Measurements from ENCODE around the gene EFNA4. TPM values are rescaled to one million over a fixed set of nuclear protein-coding genes. Genes with fewer than 3 reads are reported as not detected.
A peak's percentile ranks its signal among the peaks of the same experiment; 100 is the strongest.

EFNA4 gene
- total RNA-seq, 2 experiments from 2014 or later, result 7.9 to 8.1 TPM

DNA sequence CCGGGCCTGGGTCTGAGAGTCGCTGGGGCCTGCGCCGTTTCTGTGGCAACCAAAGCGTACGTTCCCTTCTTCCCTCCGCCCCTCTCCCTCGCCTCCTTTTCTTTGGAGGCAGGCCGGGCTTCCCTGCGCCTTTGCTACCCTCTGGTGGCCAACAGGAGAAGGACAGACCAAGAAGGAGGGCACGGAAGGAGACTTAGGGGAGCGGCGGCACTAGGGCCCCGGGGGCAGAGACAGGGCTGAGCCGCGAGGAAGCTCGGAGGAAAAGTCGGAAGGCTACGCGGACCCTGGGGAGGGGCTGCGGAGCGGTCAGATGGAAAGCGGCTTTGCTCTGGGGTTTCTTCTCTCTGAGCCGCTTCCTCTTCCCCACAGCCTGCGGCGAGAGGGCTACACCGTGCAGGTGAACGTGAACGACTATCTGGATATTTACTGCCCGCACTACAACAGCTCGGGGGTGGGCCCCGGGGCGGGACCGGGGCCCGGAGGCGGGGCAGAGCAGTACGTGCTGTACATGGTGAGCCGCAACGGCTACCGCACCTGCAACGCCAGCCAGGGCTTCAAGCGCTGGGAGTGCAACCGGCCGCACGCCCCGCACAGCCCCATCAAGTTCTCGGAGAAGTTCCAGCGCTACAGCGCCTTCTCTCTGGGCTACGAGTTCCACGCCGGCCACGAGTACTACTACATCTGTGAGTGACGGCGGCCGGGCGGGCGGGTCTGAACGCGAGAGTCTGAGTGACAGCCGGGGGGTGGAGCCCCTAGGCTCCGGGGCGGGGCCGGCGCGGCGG is 21.4 kb downstream of the EFNA4 start:
- H3K36me3 Mint-ChIP-seq, result no peaks in the 10 kb centered on the region
- peak overlapping the region; percentile 98 for H3K27ac Mint-ChIP-seq
- DNase-seq, result peak; percentile 97
- no peaks in the 10 kb centered on the region for H3K9me3 Mint-ChIP-seq
- H3K4me3 Mint-ChIP-seq, result peak overlapping the region; percentile 97
- H3K27me3 Mint-ChIP-seq, result peaks cover 36% of the 10 kb centered on the region
- POLR2A ChIA-PET, result interaction anchor here (0.6 to 3.5 kb wide), 17 partner anchors 10 to 294 kb away, joined by 3 to 26 read pairs (median 4); partner anchors contain the start of genes ADAM15, EFNA4, FLAD1 and KRTCAP2
- ATAC-seq (ENCODE audit: low read depth), result peak; percentile 85
- H3K4me1 Mint-ChIP-seq, result peaks cover 29% of the 10 kb centered on the region

DNA sequence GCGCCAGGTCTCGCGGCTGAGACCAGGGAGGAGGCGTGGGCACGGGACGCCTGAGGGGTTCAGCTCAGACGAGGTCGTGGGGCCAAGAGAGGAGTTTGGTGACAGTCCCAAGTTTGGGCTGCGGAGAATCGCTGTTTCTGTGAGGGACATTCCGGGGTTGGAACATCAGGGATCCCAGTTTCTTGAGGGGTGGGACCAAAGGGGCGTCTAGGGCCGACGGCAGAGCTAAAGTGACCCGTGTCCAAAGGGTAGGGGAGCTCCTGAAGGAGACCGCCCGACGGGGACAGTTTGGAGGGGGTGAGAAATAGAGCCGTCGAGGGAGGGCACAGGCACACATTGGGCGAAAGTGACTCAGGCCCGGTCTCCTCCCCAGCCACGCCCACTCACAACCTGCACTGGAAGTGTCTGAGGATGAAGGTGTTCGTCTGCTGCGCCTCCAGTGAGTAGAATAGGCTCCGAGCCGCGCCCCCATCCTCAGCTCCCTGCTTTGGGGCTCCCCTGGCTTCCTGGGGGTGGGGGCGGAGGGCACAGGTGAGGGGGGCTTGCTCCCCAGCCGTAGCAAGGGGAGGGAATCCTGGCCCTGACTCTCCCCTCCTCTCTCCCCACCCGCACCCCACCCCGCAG is 22.1 kb downstream of the EFNA4 start:
- peak overlapping the region; percentile 98 for H3K27ac Mint-ChIP-seq
- DNase-seq (peak; percentile 68), ATAC-seq (ENCODE audit: low read depth) (peak; percentile 20)
- peak overlapping the region; percentile 97 for H3K4me3 Mint-ChIP-seq
- H3K36me3 Mint-ChIP-seq, result no peaks in the 10 kb centered on the region
- POLR2A ChIA-PET, result interaction anchor here (0.6 to 3.5 kb wide), 15 partner anchors 10 to 112 kb away, joined by 3 to 26 read pairs (median 4); partner anchors contain the start of genes ADAM15, EFNA4, FLAD1 and KRTCAP2
- H3K27me3 Mint-ChIP-seq, result peaks cover 30% of the 10 kb centered on the region
- H3K4me1 Mint-ChIP-seq, result peaks cover 28% of the 10 kb centered on the region
- no peaks in the 10 kb centered on the region for H3K9me3 Mint-ChIP-seq

DNA sequence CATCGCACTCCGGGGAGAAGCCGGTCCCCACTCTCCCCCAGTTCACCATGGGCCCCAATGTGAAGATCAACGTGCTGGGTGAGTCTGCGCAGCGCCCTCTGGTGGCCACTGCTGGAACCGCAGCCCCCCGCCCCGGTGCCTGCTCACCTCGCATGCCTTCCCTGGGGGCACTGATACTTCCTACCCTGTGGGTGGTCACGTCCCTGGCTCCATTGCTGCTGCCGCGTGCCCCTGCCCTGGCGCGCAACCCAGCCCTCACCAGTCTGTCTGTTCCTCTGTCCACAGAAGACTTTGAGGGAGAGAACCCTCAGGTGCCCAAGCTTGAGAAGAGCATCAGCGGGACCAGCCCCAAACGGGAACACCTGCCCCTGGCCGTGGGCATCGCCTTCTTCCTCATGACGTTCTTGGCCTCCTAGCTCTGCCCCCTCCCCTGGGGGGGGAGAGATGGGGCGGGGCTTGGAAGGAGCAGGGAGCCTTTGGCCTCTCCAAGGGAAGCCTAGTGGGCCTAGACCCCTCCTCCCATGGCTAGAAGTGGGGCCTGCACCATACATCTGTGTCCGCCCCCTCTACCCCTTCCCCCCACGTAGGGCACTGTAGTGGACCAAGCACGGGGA is 22.7 kb downstream of the EFNA4 start:
- H3K4me3 Mint-ChIP-seq, result peak overlapping the region; percentile 97
- H3K27ac Mint-ChIP-seq, result peak overlapping the region; percentile 76
- peak; percentile 91 for DNase-seq
- peaks cover 28% of the 10 kb centered on the region for H3K4me1 Mint-ChIP-seq
- no peaks in the 10 kb centered on the region for H3K36me3 Mint-ChIP-seq
- POLR2A ChIA-PET, result interaction anchor here (1.2 to 3.5 kb wide), 4 partner anchors 23 to 86 kb away, joined by 5 to 26 read pairs (median 14); partner anchors contain the start of genes ADAM15, EFNA4 and KRTCAP2
- ATAC-seq (ENCODE audit: low read depth), result no peak
- H3K9me3 Mint-ChIP-seq, result no peaks in the 10 kb centered on the region
- peaks cover 26% of the 10 kb centered on the region for H3K27me3 Mint-ChIP-seq

GRCh38 chr1:155086856-155087535 is 23.5 kb downstream of the EFNA4 start:
- no peak for ATAC-seq (ENCODE audit: low read depth)
- POLR2A ChIA-PET, result interaction anchor here (3.5 kb wide), 1 partner anchor 86 kb away, joined by 21 read pairs; the partner anchor contains the start of gene KRTCAP2
- H3K27ac Mint-ChIP-seq, result no peak overlapping the region
- H3K4me1 Mint-ChIP-seq, result peaks cover 25% of the 10 kb centered on the region
- H3K4me3 Mint-ChIP-seq, result no peak overlapping the region
- no peaks in the 10 kb centered on the region for H3K9me3 Mint-ChIP-seq
- no peak for DNase-seq
- no peaks in the 10 kb centered on the region for H3K36me3 Mint-ChIP-seq
- H3K27me3 Mint-ChIP-seq, result peaks cover 21% of the 10 kb centered on the region

- H3K36me3 Mint-ChIP-seq, result no peaks in the 10 kb centered on the region
- H3K4me3 Mint-ChIP-seq, result no peak overlapping the region
- POLR2A ChIA-PET, result interaction anchor here (1.1 to 2.1 kb wide), 3 partner anchors 74 to 81 kb away, joined by 3 to 15 read pairs (median 7); partner anchors contain the start of gene KRTCAP2
- no peak overlapping the region for H3K27ac Mint-ChIP-seq
- peak; percentile 68 for ATAC-seq (ENCODE audit: low read depth)
- peak; percentile 88 for DNase-seq
- H3K4me1 Mint-ChIP-seq, result peaks cover 3% of the 10 kb centered on the region
- peaks cover 21% of the 10 kb centered on the region for H3K27me3 Mint-ChIP-seq
- no peaks in the 10 kb centered on the region for H3K9me3 Mint-ChIP-seq
Observed at GRCh38 chr1:155091071-155092051, 27.8 kb downstream of the EFNA4 start.

DNA sequence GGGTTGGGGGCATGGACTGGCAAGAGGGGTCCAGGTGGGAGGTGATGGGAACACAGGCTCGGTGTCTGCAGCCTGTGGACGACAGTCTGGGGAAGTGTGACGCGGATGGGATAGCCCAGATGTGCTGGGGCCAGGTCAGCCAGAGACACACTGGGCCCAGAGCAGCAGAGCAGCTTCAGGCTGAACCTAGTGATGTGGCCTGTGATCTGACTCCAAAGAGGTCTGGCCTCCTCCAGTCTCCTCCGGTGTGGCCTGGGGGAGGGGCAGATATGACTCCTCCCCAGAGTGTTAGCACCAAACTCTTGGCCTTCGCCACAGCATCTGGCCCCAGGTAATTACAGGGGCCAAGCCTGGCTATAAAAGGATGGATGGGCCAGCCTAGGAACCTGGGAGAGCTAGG is 28.6 kb downstream of the EFNA4 start:
- no peaks in the 10 kb centered on the region for H3K36me3 Mint-ChIP-seq
- DNase-seq, result no peak
- no peaks in the 10 kb centered on the region for H3K9me3 Mint-ChIP-seq
- H3K4me3 Mint-ChIP-seq, result no peak overlapping the region
- POLR2A ChIA-PET, result interaction anchor here (1.1 to 2.1 kb wide), 3 partner anchors 74 to 81 kb away, joined by 3 to 15 read pairs (median 7); partner anchors contain the start of gene KRTCAP2
- H3K27me3 Mint-ChIP-seq, result peaks cover 28% of the 10 kb centered on the region
- H3K4me1 Mint-ChIP-seq, result peaks cover 3% of the 10 kb centered on the region
- no peak for ATAC-seq (ENCODE audit: low read depth)
- no peak overlapping the region for H3K27ac Mint-ChIP-seq

DNA sequence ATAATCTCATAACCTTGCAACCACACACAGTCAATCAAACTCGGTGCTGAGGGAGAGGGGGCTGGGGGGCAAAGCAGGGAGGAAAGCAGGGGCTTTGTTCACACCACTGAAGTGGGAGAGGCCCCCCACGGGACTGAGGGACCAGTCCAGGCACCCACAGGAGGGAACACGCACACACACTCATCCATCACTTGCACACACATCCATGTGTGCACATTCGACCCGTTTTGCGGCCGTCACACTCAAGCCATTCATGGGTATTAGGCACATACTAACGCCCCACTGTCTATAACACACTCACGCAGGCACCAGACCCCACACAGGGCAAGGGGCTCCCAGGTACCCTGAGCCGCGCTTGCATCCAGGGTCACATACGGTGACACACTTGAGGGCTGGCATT is 29.1 kb downstream of the EFNA4 start:
- Mint-ChIP-seq H3K9me3 (no peaks in the 10 kb centered on the region), H3K27ac (no peak overlapping the region), H3K4me3 (no peak overlapping the region), H3K36me3 (no peaks in the 10 kb centered on the region), H3K27me3 (peaks cover 29% of the 10 kb centered on the region), H3K4me1 (peaks cover 3% of the 10 kb centered on the region)
- POLR2A ChIA-PET, result no interaction called here
- ATAC-seq (ENCODE audit: low read depth), result no peak
- no peak for DNase-seq

- Mint-ChIP-seq H3K36me3 (no peaks in the 10 kb centered on the region), H3K27ac (no peak overlapping the region), H3K9me3 (no peaks in the 10 kb centered on the region), H3K27me3 (peaks cover 33% of the 10 kb centered on the region), H3K4me1 (peaks cover 3% of the 10 kb centered on the region), H3K4me3 (no peak overlapping the region)
- ATAC-seq (ENCODE audit: low read depth), result peak; percentile 30
- POLR2A ChIA-PET, result no interaction called here
- no peak for DNase-seq
Observed at GRCh38 chr1:155093911-155094621, 30.5 kb downstream of the EFNA4 start.

DNA sequence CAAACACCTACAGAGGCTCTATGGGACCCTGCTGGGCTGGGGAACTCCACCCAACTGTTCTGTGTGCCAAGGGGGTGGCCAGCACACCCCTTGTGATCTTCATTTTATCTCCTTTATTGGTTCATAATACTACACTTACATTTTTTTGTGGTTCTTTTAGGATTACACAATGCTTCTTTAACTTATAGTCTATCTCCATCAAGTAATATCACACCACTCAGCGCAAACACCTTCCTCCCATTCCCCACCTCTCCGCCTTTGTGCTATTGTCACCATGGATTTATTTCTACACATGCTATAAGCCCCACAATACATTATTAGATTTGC is 31.0 kb downstream of the EFNA4 start:
- POLR2A ChIA-PET, result no interaction called here
- Mint-ChIP-seq H3K4me1 (peaks cover 3% of the 10 kb centered on the region), H3K36me3 (no peaks in the 10 kb centered on the region), H3K9me3 (no peaks in the 10 kb centered on the region), H3K27ac (no peak overlapping the region), H3K4me3 (no peak overlapping the region), H3K27me3 (peaks cover 33% of the 10 kb centered on the region)
- DNase-seq, result no peak
- ATAC-seq (ENCODE audit: low read depth), result no peak

DNA sequence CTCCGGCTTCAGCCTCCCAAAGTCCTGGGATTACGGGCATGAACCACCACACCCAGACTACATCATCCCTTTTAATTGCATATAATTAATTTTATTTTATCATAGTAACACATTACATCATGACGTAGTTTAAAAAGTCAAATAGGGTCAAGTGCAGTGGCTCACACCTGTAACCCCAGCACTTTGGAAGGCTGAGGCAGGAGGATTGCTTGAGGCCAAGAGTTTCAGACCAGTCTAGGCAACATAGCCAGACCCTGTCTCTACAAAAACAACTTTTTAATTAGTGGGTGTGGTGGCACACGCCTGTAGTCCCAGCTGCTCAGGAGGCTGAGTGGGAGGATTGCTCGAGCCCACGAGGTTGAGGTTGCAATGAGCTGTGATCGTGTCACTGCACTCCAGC is 35.8 kb downstream of the EFNA4 start:
- Mint-ChIP-seq H3K36me3 (no peaks in the 10 kb centered on the region), H3K27ac (no peak overlapping the region), H3K4me1 (no peaks in the 10 kb centered on the region), H3K9me3 (no peaks in the 10 kb centered on the region), H3K4me3 (no peak overlapping the region), H3K27me3 (peaks cover 32% of the 10 kb centered on the region)
- DNase-seq (no peak), ATAC-seq (ENCODE audit: low read depth) (no peak)
- POLR2A ChIA-PET, result interaction anchor here (0.7 kb wide), 1 partner anchor 73 kb away, joined by 4 read pairs; no protein-coding TSS in a partner anchor

DNA sequence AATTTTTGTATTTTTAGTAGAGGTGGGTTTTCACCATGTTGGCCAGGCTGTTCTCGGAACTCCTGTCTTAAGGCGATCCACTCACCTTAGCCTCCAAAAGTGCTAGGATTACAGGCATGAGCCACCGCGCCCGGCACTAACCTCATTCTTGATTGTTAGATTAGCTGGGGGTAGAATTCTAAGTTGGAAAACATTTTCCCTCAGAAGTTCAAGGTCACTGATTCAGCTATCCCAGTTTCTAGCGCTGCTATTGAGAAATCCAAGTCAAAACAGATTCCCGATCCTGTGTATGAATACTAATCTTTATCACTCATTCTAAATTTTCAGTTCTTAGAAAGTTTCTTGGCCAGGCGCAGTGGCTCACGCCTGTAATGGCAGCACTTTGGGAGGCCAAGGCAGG is 39.8 kb downstream of the EFNA4 start:
- no peaks in the 10 kb centered on the region for H3K9me3 Mint-ChIP-seq
- POLR2A ChIA-PET, result interaction anchor here (1.0 kb wide), 1 partner anchor 46 kb away, joined by 3 read pairs; no protein-coding TSS in a partner anchor
- ATAC-seq (ENCODE audit: low read depth), result no peak
- H3K4me3 Mint-ChIP-seq, result no peak overlapping the region
- H3K36me3 Mint-ChIP-seq, result no peaks in the 10 kb centered on the region
- no peak overlapping the region for H3K27ac Mint-ChIP-seq
- no peak for DNase-seq
- H3K27me3 Mint-ChIP-seq, result peaks cover 14% of the 10 kb centered on the region
- no peaks in the 10 kb centered on the region for H3K4me1 Mint-ChIP-seq
